Esophagus muscularis mucosa (tissue), 4 donors: ENCODE measurements around the gene SLC9A1. TPM values are rescaled to one million over a fixed set of nuclear protein-coding genes. Genes with fewer than 3 reads are reported as not detected.

Experiments used
- DNase-seq: peaks from one replicate; pipeline ENCODE4 v3.0.0-alpha.2; 2017; ENCODE audit errors: extremely low spot score
- H3K27ac ChIP-seq, 4 donors: fragments of 200-600 bp; sonication (generic); replicated peaks in 1 of 4; 1 replicate in 3 of 4; 2 replicates in 1 of 4; pipeline ENCODE4 v1.5.1; 2016 to 2019; ENCODE audit warnings: mild to moderate bottlenecking in 1 of 4
- H3K27me3 ChIP-seq, 4 donors: fragments of 200-600 bp; sonication (generic); one replicate each; pipeline versions ENCODE4 v1.5.1 to v1.6.0; 2016 to 2019
- H3K36me3 ChIP-seq, 4 donors: fragments of 200-600 bp; sonication (generic); one replicate each; pipeline ENCODE4 v1.5.1; 2016 to 2019
- H3K4me1 ChIP-seq, 4 donors: fragments of 200-600 bp; sonication (generic); one replicate each; pipeline ENCODE4 v1.5.1; 2016 to 2019
- H3K4me3 ChIP-seq, 4 donors: fragments of 200-600 bp; sonication (generic); 1 replicate in 2 of 4; 2 replicates in 2 of 4; pipeline ENCODE4 v1.5.1; 2016 to 2019; ENCODE audit warnings: mild to moderate bottlenecking in 4 of 4, moderate library complexity in 1 of 4
- H3K9me3 ChIP-seq, 4 donors: fragments of 200-600 bp; sonication (generic); 1 replicate in 3 of 4; 2 replicates in 1 of 4; pipeline ENCODE4 v1.5.1; 2016 to 2019
- EP300 ChIP-seq: sonication (generic); formaldehyde crosslinking; IDR thresholded peaks from one replicate; pipeline ENCODE4 v1.6.1; 2017; ENCODE audit warnings: antibody characterized with exemption
- POLR2A ChIP-seq: fragments of 450-650 bp; IDR thresholded peaks from one replicate; pipeline ENCODE4 v1.6.1; 2017; ENCODE audit warnings: antibody characterized with exemption, moderate library complexity, mild to moderate bottlenecking, low read depth
- POLR2AphosphoS5 ChIP-seq, 2 donors: sonication (generic); formaldehyde crosslinking; IDR thresholded peaks; one replicate each; pipeline ENCODE4 v1.6.1; 2017; ENCODE audit warnings: antibody characterized with exemption in 2 of 2
- WGBS: methylation state at CpG from one replicate; pipeline ENCODE4 v1.1.5; 2018; 5-methylcytosine and 5-hydroxymethylcytosine counted together
- intact Hi-C: fragments of 100-400 bp; cut with DNase I; formaldehyde crosslinking; loops from one replicate; pipeline ENCODE4 v1.15.1; 2023
- total RNA-seq, 4 donors: library from RNA; depleted of rRNA; stranded (reverse); fragments of >200 nt; gene quantifications; one replicate each; pipeline versions ENCODE4 v1.1.0 to v1.2.1, GENCODE V29; 2016
- TF ChIP-seq, protein P1 (sequence below), 3 experiments: fragments of 200-600 bp in 2 of 3; fragments of 450-650 bp in 1 of 3; sonication (generic) in 2 of 3; IDR thresholded peaks; one replicate each; pipeline ENCODE4 v1.5.1; 2017 to 2019; ENCODE audit warnings: antibody characterized with exemption in 3 of 3, mild to moderate bottlenecking in 2 of 3, moderate library complexity in 1 of 3

Gene SLC9A1
- total RNA-seq, 4 donors from 2014 or later: 8.3 to 29.2 (median 11.4) TPM

DNA sequence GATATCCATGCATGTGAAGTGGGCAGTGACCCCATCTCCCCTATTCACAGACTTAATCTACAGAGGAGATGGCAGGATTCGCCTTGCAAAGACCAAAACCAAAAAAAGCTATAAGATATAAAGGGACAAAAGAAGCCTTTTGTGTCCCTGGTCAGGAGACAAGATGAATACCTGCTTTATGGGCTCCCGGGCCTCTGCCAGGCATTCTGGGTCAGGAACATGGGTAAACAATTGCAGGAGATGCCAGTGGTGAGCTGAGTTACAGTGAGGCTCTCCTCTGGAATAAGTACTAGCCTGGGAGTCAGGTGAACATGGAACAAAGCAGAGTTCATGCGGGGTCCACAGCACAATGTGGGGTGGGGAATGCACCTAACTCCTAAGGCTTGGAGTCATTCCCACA, 4.7 kb downstream of the SLC9A1 start:
- H3K4me1 ChIP-seq: peaks cover 62 to 77% (median 71%) of the 10 kb centered on the region in 4 donors
- WGBS: 92% methylated on average over 3 of the region's 3 CpGs
- no peaks in the 10 kb centered on the region for H3K9me3 ChIP-seq
- H3K27ac ChIP-seq: peak overlapping the region in 1 of 4 donors; percentile 45
- no peaks in the 10 kb centered on the region for H3K27me3 ChIP-seq
- intact Hi-C loops: loop anchor here (5.0 kb wide), 1 partner anchor 48 kb away; no protein-coding TSS in a partner anchor
- TF ChIP-seq EP300 (no peak), POLR2A (no peak), POLR2AphosphoS5 (IDR thresholded peaks at IDR 0.05) (no peak)
- TF ChIP-seq, protein P1, sequence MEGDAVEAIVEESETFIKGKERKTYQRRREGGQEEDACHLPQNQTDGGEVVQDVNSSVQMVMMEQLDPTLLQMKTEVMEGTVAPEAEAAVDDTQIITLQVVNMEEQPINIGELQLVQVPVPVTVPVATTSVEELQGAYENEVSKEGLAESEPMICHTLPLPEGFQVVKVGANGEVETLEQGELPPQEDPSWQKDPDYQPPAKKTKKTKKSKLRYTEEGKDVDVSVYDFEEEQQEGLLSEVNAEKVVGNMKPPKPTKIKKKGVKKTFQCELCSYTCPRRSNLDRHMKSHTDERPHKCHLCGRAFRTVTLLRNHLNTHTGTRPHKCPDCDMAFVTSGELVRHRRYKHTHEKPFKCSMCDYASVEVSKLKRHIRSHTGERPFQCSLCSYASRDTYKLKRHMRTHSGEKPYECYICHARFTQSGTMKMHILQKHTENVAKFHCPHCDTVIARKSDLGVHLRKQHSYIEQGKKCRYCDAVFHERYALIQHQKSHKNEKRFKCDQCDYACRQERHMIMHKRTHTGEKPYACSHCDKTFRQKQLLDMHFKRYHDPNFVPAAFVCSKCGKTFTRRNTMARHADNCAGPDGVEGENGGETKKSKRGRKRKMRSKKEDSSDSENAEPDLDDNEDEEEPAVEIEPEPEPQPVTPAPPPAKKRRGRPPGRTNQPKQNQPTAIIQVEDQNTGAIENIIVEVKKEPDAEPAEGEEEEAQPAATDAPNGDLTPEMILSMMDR (IDR thresholded peaks at IDR 0.05): no peak
- no peak overlapping the region for H3K4me3 ChIP-seq
- no peaks in the 10 kb centered on the region for H3K36me3 ChIP-seq
- no peak for DNase-seq

GRCh38 chr1:27149762-27150113, 5.2 kb downstream of the SLC9A1 start:
- intact Hi-C loops: loop anchor here (5.0 kb wide), 1 partner anchor 47 kb away; no protein-coding TSS in a partner anchor
- 95% methylated on average over 4 of the region's 4 CpGs for WGBS
- H3K27me3 ChIP-seq: no peaks in the 10 kb centered on the region
- TF ChIP-seq POLR2A: no peak
- TF ChIP-seq EP300: no peak
- TF ChIP-seq, protein P1 (IDR thresholded peaks at IDR 0.05): no peak
- no peak for TF ChIP-seq POLR2AphosphoS5 (IDR thresholded peaks at IDR 0.05)
- H3K4me3 ChIP-seq: no peak overlapping the region
- H3K9me3 ChIP-seq: no peaks in the 10 kb centered on the region
- H3K36me3 ChIP-seq: no peaks in the 10 kb centered on the region
- peaks cover 66 to 82% (median 74%) of the 10 kb centered on the region in 4 donors for H3K4me1 ChIP-seq
- H3K27ac ChIP-seq: peak overlapping the region in 1 of 4 donors; percentile 45
- no peak for DNase-seq

DNA sequence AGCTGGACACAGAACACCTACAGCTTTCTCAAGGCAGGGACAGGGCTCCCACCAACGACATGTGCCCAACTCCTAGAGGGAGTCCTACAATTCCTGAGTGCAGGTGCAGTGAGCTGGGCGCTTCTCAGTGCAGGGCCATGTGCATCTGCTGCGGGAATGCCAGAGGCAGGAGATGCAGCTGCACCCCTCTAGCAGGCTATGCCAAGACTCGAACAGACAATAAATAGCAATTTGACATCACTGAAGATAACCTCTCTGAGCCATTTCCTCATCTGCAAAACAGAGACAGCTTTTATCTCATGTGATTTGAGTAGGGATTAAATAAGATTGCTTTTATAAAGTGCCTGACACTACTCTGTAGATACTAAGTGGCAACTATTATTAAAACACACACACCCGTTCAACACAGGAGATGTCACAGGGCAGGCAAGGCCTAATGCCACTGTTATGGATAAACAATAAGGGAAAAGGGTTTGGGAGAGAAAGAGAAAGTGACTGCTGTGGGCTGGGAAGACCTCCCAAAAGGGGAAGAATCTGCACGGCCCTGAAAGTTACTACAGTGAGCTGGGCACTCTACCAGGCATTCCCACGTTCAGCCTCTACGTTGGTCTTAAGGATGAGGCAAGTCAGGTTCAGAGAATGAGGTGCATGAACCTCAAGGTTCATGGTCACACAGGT, 5.7 kb downstream of the SLC9A1 start:
- peaks cover 62 to 78% (median 71%) of the 10 kb centered on the region in 4 donors for H3K4me1 ChIP-seq
- peak overlapping the region in 1 of 4 donors; percentile 45 for H3K27ac ChIP-seq
- intact Hi-C loops: no loop called here

DNA sequence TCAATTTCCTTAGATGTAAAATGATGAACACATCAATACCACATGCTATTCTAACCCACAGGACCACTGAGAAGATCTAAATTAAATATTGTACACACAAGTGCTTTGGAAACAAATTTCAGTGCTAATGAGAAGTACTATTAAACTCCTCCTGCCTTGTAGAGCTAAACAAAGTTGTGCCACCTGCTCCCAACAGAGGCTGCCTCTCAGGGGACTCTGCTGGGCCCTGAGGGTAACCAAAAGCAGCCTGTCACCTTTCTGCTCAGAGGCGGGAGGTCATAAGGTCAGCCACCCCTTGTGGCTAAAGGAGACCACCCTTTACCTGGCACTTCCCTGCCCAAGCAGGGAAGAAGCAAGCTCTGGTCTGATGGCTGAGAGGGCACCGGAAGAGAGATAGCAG, 6.3 kb downstream of the SLC9A1 start:
- DNase-seq: no peak
- Histone ChIP-seq H3K4me1 (peaks cover 58 to 78% (median 67%) of the 10 kb centered on the region in 4 donors), H3K4me3 (no peak overlapping the region), H3K9me3 (no peaks in the 10 kb centered on the region), H3K27me3 (no peaks in the 10 kb centered on the region), H3K27ac (peak overlapping the region in 1 of 4 donors; percentile 14), H3K36me3 (no peaks in the 10 kb centered on the region)
- intact Hi-C loops: no loop called here
- 100% methylated on average over 1 of the region's 2 CpGs for WGBS
- no peak for TF ChIP-seq EP300
- TF ChIP-seq POLR2AphosphoS5 (IDR thresholded peaks at IDR 0.05): no peak
- no peak for TF ChIP-seq POLR2A
- TF ChIP-seq, protein P1 (IDR thresholded peaks at IDR 0.05): no peak

More for the DNA sequence above, 5.7 kb downstream of the SLC9A1 start:
- no peaks in the 10 kb centered on the region for H3K36me3 ChIP-seq
- no peak for DNase-seq
- 71% methylated on average over 8 of the region's 8 CpGs for WGBS
- H3K9me3 ChIP-seq: no peaks in the 10 kb centered on the region
- H3K27me3 ChIP-seq: no peaks in the 10 kb centered on the region
- TF ChIP-seq, protein P1 (IDR thresholded peaks at IDR 0.05): no peak
- no peak overlapping the region for H3K4me3 ChIP-seq
